SJSA1 (cell line): ENCODE data around the gene STRN3. TPM values are rescaled to one million over a fixed set of nuclear protein-coding genes. Genes with fewer than 3 reads are reported as not detected.
A peak's percentile ranks its signal among the peaks of the same experiment; 100 is the strongest.

ENCODE experiments used
- DNase-seq, 2 experiments: peaks; one replicate each; pipeline ENCODE4 v3.0.0-alpha.2; 2015 to 2020; ENCODE audit warnings: low spot score in 2 of 2, low read depth in 1 of 2
- H3K27ac ChIP-seq: fragments of 250-450 bp; sonication (Bioruptor Pico); 2 replicates; pipeline ENCODE4 v1.5.1; 2020; ENCODE audit warnings: mild to moderate bottlenecking, moderate library complexity
- H3K27me3 ChIP-seq: fragments of 250-450 bp; sonication (Bioruptor Pico); replicated peaks from 2 replicates; pipeline ENCODE4 v1.5.1; 2020; ENCODE audit warnings: mild to moderate bottlenecking, moderate library complexity
- H3K36me3 ChIP-seq: fragments of 250-450 bp; sonication (Bioruptor Pico); 2 replicates; pipeline ENCODE4 v1.5.1; 2020; ENCODE audit warnings: mild to moderate bottlenecking
- H3K4me1 ChIP-seq: fragments of 250-450 bp; sonication (Bioruptor Pico); replicated peaks from 2 replicates; pipeline ENCODE4 v1.6.1; 2021; ENCODE audit warnings: mild to moderate bottlenecking
- H3K4me3 ChIP-seq: fragments of 250-450 bp; sonication (Bioruptor Pico); 2 replicates; pipeline ENCODE4 v1.5.1; 2020; ENCODE audit warnings: mild to moderate bottlenecking
- H3K9me3 ChIP-seq: fragments of 250-450 bp; sonication (Bioruptor Pico); replicated peaks from 2 replicates; pipeline ENCODE4 v1.5.1; 2020; ENCODE audit warnings: mild to moderate bottlenecking
- total RNA-seq: library from RNA; depleted of rRNA; stranded (reverse); fragments of >200 nt; shearing (Covaris generic); gene quantifications from 2 replicates; pipeline ENCODE4 v1.2.3, GENCODE V29; 2014

STRN3 gene
- total RNA-seq, 1 experiment from 2014 or later: 52.2 TPM

DNA sequence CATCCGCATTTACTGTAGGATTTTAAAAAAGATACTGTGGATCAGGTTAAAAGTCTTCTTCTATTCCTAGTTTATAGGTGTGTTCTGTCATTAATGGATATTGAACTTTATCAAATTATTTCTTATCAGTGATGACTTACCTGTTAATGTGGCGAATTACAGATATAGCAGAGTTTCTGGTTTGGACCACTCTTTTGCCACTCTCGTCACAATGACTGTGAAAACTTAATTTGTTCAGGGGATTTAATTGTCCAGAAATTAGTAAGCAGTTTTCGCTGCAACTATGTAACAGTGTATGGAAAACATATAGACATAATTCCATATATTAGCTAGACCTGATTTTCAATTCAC lies 137.0 kb downstream of the STRN3 start:
- Histone ChIP-seq H3K4me1 (no peaks in the 10 kb centered on the region), H3K27ac (no peak overlapping the region), H3K4me3 (no peak overlapping the region), H3K27me3 (no peaks in the 10 kb centered on the region), H3K9me3 (no peaks in the 10 kb centered on the region), H3K36me3 (no peaks in the 10 kb centered on the region; the same call in 1 of the 2 replicates)
- no peak for DNase-seq

DNA sequence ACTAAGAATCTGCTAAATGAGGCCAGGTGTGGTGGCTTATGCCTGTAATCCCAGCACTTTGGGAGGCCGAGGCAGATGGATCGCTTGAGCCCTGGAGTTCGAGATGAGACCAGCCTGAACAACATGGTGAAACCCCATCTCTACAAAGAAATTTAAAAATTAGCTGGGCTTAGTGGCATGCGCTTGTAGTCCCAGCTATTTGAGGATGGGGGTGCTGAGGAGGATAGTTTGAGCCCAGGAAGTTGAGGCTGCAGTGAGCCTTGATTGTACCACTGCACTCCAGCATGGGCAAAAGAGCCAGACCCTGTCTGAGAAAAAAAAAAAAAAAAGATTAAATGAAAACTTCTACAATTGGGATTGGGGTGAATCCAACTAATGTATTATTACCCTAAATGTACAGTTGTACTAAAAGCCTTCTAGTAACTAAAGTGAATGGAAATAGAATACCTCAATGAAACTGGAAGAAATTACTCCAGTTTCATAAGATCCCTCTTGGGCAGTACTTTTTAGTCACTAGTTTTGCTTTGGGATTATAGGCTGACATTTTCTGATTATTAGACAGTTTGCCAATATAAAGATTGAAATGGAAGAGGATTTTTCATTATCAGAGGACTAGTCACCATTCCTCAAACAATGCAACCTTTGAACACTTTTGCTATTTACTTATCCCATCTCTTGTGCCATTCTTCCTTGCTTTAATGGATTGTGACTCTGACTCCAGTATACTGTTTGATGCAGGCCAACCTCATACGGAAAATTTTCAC lies 137.5 kb downstream of the STRN3 start:
- Histone ChIP-seq H3K27me3 (no peaks in the 10 kb centered on the region), H3K27ac (no peak overlapping the region), H3K9me3 (no peaks in the 10 kb centered on the region), H3K4me1 (no peaks in the 10 kb centered on the region), H3K36me3 (no peaks in the 10 kb centered on the region; the same call in 1 of the 2 replicates), H3K4me3 (no peak overlapping the region)
- no peak for DNase-seq

DNA sequence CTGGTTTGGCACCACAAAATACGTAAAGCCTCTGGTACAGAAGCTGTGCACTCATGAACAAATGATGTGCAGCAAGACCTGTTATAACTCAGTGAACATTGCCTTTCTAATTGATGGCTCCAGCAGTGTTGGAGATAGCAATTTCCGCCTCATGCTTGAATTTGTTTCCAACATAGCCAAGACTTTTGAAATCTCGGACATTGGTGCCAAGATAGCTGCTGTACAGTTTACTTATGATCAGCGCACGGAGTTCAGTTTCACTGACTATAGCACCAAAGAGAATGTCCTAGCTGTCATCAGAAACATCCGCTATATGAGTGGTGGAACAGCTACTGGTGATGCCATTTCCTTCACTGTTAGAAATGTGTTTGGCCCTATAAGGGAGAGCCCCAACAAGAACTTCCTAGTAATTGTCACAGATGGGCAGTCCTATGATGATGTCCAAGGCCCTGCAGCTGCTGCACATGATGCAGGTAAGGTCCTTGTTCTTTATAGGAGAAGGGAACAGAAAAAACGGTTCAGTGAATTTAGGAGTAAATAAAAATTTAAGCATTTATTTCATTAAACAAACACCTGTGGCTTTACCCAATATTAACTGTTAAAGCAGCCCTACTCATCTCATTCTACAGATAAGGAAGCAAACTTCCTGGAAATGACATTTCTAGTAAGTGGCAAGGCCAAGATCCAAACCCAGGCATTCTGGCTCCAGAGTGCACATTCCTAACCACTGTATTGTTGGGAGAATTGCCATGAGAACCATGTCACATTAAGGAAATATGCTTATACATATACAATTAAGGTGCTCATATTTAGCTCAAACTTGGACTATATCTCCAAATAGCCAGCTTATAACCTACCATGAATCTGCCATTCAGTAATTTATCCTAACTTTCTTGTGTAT lies 140.1 kb downstream of the STRN3 start:
- no peaks in the 10 kb centered on the region for H3K36me3 ChIP-seq
- no peak overlapping the region for H3K4me3 ChIP-seq
- H3K27me3 ChIP-seq: no peaks in the 10 kb centered on the region
- no peak overlapping the region for H3K27ac ChIP-seq
- no peak for DNase-seq
- H3K9me3 ChIP-seq: no peaks in the 10 kb centered on the region
- no peaks in the 10 kb centered on the region for H3K4me1 ChIP-seq

DNA sequence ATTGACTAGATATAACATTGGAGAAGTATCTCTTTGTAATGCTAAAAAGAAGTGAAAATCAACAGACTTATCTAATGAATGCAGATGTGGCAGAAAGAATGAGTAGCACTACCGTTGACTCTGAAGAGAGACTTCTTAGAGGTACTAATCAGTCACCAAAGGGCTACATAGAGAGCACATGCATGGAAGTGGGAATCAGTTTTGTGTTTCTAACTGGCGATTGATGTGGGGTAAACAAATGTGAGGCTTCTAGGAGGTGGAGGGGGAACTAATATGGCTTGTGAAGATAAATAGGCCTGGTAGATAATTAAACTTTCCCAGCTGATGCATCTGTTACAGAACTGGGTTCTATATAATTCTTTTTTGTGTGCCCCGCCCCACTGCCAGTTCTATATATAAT lies 141.3 kb downstream of the STRN3 start:
- H3K4me3 ChIP-seq: no peak overlapping the region
- no peaks in the 10 kb centered on the region for H3K27me3 ChIP-seq
- H3K36me3 ChIP-seq: no peaks in the 10 kb centered on the region
- no peaks in the 10 kb centered on the region for H3K4me1 ChIP-seq
- no peak for DNase-seq
- H3K27ac ChIP-seq: no peak overlapping the region
- H3K9me3 ChIP-seq: no peaks in the 10 kb centered on the region

GRCh38 chr14:30883508-30884294 lies 142.5 kb downstream of the STRN3 start:
- no peaks in the 10 kb centered on the region for H3K9me3 ChIP-seq

DNA sequence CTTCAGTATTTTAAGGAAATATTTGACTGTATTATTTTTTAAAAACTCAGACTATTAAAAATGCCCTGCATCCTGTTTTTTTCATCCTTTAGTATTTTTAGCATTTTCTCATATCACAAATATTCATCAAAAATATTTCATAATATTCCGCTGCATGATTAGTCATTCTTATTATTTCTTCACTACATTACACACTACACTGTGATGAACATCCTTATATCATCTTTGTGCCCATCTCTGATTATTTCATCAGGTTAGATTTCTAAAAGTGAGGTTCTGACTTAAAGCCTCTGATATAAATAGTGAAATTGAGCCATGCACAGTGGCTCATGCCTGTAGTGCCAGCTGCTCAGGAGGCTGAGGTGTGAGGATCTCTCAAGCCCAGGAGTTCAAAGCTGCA lies 143.7 kb downstream of the STRN3 start:
- Histone ChIP-seq H3K4me1 (no peaks in the 10 kb centered on the region), H3K27ac (no peak overlapping the region), H3K27me3 (peaks cover under 1% of the 10 kb centered on the region; the same call in 1 of the 2 replicates), H3K4me3 (no peak overlapping the region), H3K9me3 (no peaks in the 10 kb centered on the region), H3K36me3 (no peaks in the 10 kb centered on the region)
- DNase-seq: no peak

More at GRCh38 chr14:30883508-30884294, 142.5 kb downstream of the STRN3 start:
- H3K27me3 ChIP-seq: no peaks in the 10 kb centered on the region; the same call in 1 of the 2 replicates
- H3K4me3 ChIP-seq: no peak overlapping the region
- no peak for DNase-seq
- no peak overlapping the region for H3K27ac ChIP-seq
- H3K4me1 ChIP-seq: no peaks in the 10 kb centered on the region
- no peaks in the 10 kb centered on the region for H3K36me3 ChIP-seq

- DNase-seq: no peak
- Histone ChIP-seq H3K9me3 (no peaks in the 10 kb centered on the region; the same call in 1 of the 2 replicates), H3K4me3 (no peak overlapping the region), H3K36me3 (no peaks in the 10 kb centered on the region), H3K4me1 (peaks cover 14% of the 10 kb centered on the region), H3K27me3 (peaks cover 45% of the 10 kb centered on the region), H3K27ac (no peak overlapping the region)
These were observed 149.5 kb downstream of the STRN3 start for GRCh38 chr14:30876692-30877091.

DNA sequence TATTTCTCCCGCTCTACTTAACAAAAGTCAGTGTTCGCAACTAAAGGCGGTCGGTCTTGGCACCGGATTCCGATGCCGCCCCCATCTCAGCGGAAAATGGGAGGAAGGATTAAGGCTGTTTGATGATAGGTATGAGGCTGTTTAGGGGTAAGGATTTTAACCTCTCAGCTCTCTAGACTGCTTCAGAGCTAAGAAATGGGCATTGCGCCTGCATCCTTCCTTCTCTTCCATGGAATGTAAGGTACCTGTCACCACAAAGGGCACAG lies 150.5 kb downstream of the STRN3 start:
- H3K4me3 ChIP-seq: no peak overlapping the region
- H3K27ac ChIP-seq: no peak overlapping the region
- H3K27me3 ChIP-seq: peaks cover 45% of the 10 kb centered on the region
- no peak for DNase-seq
- H3K9me3 ChIP-seq: no peaks in the 10 kb centered on the region; the same call in 1 of the 2 replicates
- no peaks in the 10 kb centered on the region for H3K36me3 ChIP-seq
- H3K4me1 ChIP-seq: peaks cover 14% of the 10 kb centered on the region

DNA sequence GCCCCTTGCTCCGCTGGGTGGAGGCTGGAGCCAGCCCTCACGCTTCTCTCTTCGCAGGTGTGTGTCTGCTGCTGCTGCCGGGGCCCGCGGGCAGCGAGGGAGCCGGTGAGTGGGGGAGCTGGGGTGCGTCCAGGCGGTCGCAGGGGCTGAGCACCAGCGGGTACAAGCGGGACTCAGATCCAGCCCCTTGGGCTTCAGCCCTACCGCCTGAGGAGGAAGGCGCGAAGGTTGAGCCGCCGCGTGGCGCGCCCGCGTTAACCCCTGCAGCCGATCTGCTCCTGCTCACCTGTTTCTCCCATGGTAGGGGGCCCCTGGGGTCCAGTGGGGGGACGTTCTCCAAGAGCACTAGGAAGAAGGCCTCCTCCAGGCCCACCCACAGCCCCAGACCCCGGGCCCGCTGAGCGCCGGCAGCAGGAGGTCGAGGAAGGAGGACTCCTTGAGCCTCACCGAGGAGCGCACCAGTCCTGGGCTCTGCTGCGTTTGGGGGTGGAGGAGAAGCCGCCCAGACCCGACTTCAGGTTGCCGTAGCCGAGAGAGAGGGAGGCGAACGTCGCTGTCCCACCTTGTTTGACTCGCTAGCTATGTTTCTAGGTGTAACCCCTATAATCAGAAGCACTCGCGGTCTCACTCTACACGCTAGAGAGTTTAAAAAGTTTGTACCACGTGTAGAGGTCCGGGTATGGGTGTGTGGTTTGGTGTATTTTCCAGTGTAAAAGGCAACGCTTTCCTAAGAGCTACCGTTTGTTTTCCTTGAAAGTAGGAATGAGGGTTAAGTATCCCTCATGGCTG lies 151.0 kb downstream of the STRN3 start:
- no peaks in the 10 kb centered on the region; the same call in 1 of the 2 replicates for H3K9me3 ChIP-seq
- peaks cover 45% of the 10 kb centered on the region for H3K27me3 ChIP-seq
- no peaks in the 10 kb centered on the region for H3K36me3 ChIP-seq
- peak overlapping the region; percentile 38; the same call in 1 of the 2 replicates for H3K4me3 ChIP-seq
- peaks cover 14% of the 10 kb centered on the region for H3K4me1 ChIP-seq
- H3K27ac ChIP-seq: no peak overlapping the region
- no peak for DNase-seq

DNA sequence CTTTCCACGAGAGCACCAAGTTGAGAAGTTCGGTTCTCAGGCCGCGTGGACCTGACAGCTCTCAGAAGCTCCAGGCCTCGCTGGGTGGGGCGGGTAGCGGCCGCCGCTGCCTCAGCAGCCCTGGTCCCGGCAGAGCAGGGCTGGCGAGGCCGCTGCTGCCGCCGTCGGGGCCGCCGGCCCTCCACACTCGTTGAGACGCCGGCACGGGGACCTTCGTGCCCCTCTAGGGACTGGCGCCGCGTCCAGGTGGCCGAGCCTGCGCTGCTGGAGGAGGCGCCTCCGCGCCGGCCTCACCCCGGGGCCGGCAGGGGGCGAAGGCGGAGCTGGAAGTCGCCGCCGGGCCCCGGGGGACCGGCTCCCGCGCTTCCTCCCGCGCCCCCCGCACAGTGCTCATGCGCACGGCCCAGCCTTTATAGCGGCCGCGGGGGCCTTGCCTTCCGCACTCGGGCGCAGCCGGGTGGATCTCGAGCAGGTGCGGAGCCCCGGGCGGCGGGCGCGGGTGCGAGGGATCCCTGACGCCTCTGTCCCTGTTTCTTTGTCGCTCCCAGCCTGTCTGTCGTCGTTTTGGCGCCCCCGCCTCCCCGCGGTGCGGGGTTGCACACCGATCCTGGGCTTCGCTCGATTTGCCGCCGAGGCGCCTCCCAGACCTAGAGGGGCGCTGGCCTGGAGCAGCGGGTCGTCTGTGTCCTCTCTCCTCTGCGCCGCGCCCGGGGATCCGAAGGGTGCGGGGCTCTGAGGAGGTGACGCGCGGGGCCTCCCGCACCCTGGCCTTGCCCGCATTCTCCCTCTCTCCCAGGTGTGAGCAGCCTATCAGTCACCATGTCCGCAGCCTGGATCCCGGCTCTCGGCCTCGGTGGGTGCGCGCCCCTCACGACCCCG lies 151.8 kb downstream of the STRN3 start, which contains the start of gene COCH:
TSS of gene COCH (plus strand) at position 440 of the 879 bp plus-strand sequence. CDS start at position 820, 380 bp downstream.
- no peak within 1 kb of the TSS for H3K27ac ChIP-seq
- peaks cover 45% of the 10 kb centered on the region for H3K27me3 ChIP-seq
- H3K36me3 ChIP-seq: no peaks in the 10 kb centered on the region
- peaks cover 14% of the 10 kb centered on the region for H3K4me1 ChIP-seq
- peak in 1 of 2 experiments; percentile 19 for DNase-seq
- peak within 1 kb of the TSS; percentile 38 for H3K4me3 ChIP-seq
- H3K9me3 ChIP-seq: no peaks in the 10 kb centered on the region; the same call in 1 of the 2 replicates

DNA sequence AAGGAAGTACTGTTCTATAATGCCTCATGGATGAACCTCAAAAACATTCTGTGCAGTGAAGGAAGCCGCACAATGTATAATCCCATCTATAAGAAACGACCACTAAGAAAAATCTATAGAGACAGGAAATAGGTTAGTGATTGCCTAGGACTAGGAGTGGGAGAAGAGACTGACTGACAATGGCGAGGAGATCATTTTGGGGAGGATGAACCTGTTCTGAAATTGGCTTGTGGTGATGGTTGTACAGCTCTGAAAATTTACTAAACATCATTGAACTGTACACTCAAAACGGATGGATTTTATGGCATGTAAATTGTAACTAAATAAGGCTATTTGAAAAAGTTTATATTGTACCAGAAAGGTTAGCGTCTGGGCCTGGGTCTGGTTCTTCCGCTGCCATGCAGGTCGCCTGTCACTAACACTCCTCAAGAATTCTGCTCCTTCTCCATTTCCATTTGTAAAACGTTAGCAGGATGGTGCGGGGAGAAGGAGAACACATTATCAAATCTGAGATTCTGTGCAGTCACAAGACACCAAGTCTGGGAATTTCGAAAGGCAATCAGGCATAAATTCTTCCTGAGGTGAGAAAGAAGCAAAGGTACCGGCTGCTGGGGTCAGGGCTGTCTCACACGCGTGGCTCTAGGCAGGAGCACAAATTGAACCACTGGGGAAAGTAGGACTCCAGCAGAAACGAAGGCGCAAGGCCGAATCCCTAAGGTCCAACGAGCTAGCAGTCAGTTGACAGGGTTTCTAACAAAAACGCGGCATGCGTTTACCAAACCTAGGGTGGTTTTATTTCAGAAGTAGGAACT lies 152.7 kb downstream of the STRN3 start:
- Histone ChIP-seq H3K9me3 (no peaks in the 10 kb centered on the region; the same call in 1 of the 2 replicates), H3K27ac (no peak overlapping the region), H3K27me3 (peaks cover 45% of the 10 kb centered on the region), H3K4me1 (peaks cover 14% of the 10 kb centered on the region), H3K36me3 (no peaks in the 10 kb centered on the region), H3K4me3 (no peak overlapping the region)
- no peak for DNase-seq
